ENCODE results near the gene RGL2. TPM values are rescaled to one million over a fixed set of nuclear protein-coding genes. Genes with fewer than 3 reads are reported as not detected.
A peak's percentile ranks its signal among the peaks of the same experiment; 100 is the strongest.

The RGL2 gene
- total and polyA plus RNA-seq, 2 of the 13 experiments (the other 11 are each of a cell fraction or from before 2014, with no cell fraction given) = 22.9 to 47.4 TPM

- TF ChIP-seq NONO (IDR thresholded peaks at IDR 0.05) (no peak), NONO (CRISPR knock-in tag; conservative IDR thresholded peaks at IDR 0.05) (no peak), LCORL (IDR thresholded peaks at IDR 0.05) (no peak), LCORL (CRISPR knock-in tag; IDR thresholded peaks at IDR 0.05) (no peak), GFI1 (CRISPR knock-in tag; IDR thresholded peaks at IDR 0.05; ENCODE audit: borderline replicate concordance) (no peak)
These were observed 32.0 kb upstream of the RGL2 start (continued) for GRCh38 chr6:33330736-33331135.

DNA sequence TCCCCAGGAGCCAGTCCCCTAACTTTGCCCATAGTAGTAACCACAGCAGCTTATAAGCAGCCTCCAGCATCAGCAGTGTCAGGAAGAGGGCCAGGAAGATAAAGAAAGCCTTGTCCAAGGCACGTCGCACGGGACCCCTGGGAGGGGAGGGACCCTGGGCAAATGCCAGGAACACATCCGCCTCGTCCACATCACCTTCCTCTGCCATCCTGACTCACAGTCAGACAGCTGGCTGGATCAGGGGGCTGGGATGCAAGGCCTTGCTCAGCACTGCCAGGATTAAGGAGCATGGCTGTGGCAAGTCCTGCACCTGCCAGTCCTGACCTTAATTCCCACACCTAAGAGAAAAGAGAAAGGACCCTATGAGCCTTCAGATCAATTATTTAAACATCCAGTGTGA is 30.3 kb upstream of the RGL2 start:
- no peaks in the 10 kb centered on the region for H4K20me1 ChIP-seq (ENCODE audit: insufficient read depth, low read length)
- no peak overlapping the region for H3K4me3 ChIP-seq (replicated peaks in 1 of 3; ENCODE audit: insufficient read depth in 1 of 3, low read depth in 2 of 3, low read length in 3 of 3)
- H3K27me3 ChIP-seq (ENCODE audit: control insufficient read depth in 1 of 2, insufficient read depth in 2 of 2, low read length in 2 of 2) = peaks cover 0 to 6% of the 10 kb centered on the region in 2 experiments; a peak in 1 of 5 replicates
- H3K36me3 ChIP-seq (replicated peaks in 1 of 2; ENCODE audit: control insufficient read depth in 1 of 2, insufficient read depth in 2 of 2, low read length in 2 of 2) = no peaks in the 10 kb centered on the region
- no peak for DNase-seq (ENCODE audit: low spot score)
- H3K9ac ChIP-seq (ENCODE audit: insufficient read depth, low read depth, low read length) = no peak overlapping the region
- H3K9me3 ChIP-seq (ENCODE audit: low read length) = no peaks in the 10 kb centered on the region
- no peak overlapping the region for H3K27ac ChIP-seq (ENCODE audit: extremely low read length, insufficient read depth, low read length)
- POLR2A ChIA-PET = interaction anchor here (1.6 kb wide), 1 partner anchor 12 kb away, joined by 8 read pairs; the partner anchor contains the start of gene ZBTB22
- peaks cover 4% of the 10 kb centered on the region for H3K4me1 ChIP-seq (ENCODE audit: insufficient read depth, low read length)
- H2AFZ ChIP-seq (ENCODE audit: low read length) = no peak overlapping the region
- peak; percentile 58 for ATAC-seq
- H3K79me2 ChIP-seq (ENCODE audit: insufficient read depth, low read length) = no peaks in the 10 kb centered on the region
- CTCF ChIA-PET (ENCODE audit: low intra/inter-chr PET ratio, low total read pairs) = no interaction called here
- 0% methylated on average over 2 of the region's 5 CpGs for WGBS (ENCODE audit: low lambda C conversion rate)
- FAIRE-seq = no peak
- intact Hi-C loops (cut with micrococcal nuclease; ENCODE audit: unreplicated experiment) (no loop called here), in situ Hi-C loops (cut with HindIII; ENCODE audit: extremely low pct_ligation_motif_present, low pct_unique_long_range_greater_than_20kb) (no loop called here)
- H3K4me2 ChIP-seq (ENCODE audit: low read depth, low read length) = no peak overlapping the region
- no TSS peak for BruUV-seq (replicated peaks)
- no peak for TF ChIP-seq KDM1A (CRISPR knock-in tag; IDR thresholded peaks at IDR 0.05)
- TF ChIP-seq SRSF4 (IDR thresholded peaks at IDR 0.05; ENCODE audit: low read depth, low read length, poor library complexity, severe bottlenecking) = no peak
- TF ChIP-seq, protein P1, sequence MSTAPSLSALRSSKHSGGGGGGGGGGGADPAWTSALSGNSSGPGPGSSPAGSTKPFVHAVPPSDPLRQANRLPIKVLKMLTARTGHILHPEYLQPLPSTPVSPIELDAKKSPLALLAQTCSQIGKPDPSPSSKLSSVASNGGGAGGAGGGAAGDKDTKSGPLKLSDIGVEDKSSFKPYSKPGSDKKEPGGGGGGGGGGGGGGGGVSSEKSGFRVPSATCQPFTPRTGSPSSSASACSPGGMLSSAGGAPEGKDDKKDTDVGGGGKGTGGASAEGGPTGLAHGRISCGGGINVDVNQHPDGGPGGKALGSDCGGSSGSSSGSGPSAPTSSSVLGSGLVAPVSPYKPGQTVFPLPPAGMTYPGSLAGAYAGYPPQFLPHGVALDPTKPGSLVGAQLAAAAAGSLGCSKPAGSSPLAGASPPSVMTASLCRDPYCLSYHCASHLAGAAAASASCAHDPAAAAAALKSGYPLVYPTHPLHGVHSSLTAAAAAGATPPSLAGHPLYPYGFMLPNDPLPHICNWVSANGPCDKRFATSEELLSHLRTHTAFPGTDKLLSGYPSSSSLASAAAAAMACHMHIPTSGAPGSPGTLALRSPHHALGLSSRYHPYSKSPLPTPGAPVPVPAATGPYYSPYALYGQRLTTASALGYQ (CRISPR knock-in tag; IDR thresholded peaks at IDR 0.05) = no peak
- TF ChIP-seq NFE2L2 (IDR thresholded peaks at IDR 0.05; ENCODE audit: low read length) = no peak

Data from HepG2 (cell line).